HG03066 (cell line): ENCODE data around the gene HOMER1.
A peak's percentile ranks its signal among the peaks of the same experiment; 100 is the strongest.
"Not testable (repeated sequence)": the region's sequence is repeated elsewhere in the genome, so short reads cannot be mapped to it uniquely, and the experiment has no call there.

Experiments
- ATAC-seq: cut with Tn5 transposase; IDR thresholded peaks from one replicate; pipeline ENCODE4 v1.9.1; 2021; ENCODE audit warnings: low read depth; ENCODE audit not compliant: unreplicated experiment

HOMER1 gene

DNA sequence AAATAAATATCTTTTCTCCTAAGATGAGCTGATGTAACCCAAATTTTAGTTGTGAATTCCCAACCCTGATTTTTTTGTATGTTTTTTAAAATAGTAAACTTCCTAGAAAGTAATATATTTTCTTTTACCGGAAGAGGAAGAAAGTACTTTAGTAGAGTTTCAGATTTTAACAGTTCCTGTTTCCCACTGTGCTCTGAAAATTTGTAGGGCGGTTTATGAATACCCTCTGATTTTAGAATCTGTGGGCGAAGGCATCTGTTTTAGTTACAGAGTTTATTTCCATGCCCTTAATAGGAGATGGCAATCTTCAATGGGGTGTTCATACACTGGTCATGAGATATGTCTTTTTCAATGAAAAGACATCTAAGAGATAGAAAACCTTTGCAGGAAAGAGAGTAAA, 3.7 kb upstream of the HOMER1 start:
- ATAC-seq = no peak

DNA sequence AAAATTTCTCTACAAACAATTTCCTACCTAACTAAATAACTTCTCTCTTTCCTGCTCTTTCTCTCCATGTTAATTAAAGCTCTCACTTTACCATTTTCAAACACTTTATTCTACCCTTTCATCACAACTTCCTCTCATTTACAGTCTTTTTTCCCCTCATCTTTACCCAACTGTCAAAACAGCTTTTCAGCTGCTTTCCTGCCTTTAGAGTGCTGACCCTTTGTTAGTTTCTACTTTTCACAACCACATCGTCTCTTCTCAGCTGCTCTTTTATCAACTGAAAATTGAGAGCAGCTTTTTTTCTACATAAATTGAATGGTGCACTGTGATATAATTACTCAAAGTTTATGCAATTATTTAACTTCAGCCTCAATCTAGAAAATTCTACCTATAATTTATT, 3.1 kb upstream of the HOMER1 start:
- no peak for ATAC-seq

DNA sequence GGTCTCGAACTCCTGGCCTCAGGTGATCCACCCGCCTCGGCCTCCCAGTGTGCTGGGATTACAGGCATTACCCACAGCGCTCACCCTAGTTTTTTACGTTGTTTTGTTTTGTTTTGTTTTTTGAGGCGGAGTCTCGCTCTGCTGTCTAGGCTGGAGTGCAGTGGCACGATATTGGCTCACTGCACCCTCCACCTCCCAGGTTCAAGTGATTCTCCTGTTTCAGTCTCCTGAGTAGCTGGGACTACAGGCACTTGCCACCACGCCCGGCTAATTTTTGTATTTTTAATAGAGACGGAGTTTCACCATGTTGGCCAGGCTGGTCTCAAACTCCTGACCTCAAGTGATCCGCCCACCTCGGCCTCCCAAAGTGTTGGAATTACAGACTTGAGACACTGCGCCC, 2.4 kb upstream of the HOMER1 start:
- not testable (repeated sequence) for ATAC-seq

DNA sequence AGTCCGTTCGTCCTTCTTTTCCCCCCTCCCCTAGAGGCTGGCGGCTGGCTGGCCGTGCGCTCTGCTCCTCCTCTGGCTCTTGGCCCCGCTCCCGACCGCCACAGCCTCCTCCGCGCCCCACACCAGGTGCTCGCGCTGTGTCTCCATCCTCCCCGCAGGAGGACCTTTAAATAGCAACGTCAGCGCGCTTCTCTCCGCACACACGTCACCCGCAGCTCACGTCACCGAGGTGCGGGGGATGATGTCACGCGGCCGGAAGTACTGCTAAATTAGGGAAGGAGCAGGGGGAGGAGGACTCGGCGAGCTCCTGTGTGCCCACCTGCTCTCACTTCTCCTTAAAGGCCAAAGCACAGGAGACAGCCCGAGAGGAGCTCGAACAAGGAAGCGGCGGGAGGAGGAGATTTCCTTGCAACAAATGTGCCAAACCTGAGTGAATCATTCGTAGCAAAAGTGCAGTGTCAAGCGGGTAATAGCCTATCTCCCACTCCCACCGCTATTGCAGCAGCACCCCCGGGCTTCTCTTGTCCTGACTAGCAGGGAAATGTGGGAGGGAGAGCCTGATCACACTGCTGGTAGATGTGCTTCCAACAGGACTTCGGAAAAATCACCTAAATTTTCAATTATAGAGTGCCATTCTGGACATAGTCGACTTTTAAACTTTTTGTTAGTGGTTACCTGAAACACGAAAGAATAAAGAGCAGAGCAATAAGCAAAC, 614 bp upstream of the HOMER1 start:
- ATAC-seq = peak; percentile 83

DNA sequence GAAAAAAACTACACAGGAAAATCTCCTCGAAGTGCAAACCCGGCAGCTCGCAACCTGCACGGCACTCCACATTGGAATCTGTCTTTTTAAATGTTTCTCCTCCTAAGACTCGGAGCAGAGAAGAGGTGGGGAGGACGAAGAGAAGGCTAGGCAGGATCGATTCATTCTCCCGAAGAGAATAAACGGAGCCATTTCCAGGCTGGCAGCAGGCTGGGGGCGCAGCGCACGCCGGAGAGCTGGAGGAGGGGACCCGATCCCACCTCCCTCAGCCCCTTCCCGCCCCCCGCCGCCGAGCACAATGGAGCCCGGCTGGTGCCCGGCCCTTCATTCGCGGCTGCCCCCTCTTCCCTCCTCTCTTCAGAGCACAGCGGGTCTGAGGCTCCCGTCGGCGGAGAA, 628 bp downstream of the HOMER1 start:
- no peak for ATAC-seq

DNA sequence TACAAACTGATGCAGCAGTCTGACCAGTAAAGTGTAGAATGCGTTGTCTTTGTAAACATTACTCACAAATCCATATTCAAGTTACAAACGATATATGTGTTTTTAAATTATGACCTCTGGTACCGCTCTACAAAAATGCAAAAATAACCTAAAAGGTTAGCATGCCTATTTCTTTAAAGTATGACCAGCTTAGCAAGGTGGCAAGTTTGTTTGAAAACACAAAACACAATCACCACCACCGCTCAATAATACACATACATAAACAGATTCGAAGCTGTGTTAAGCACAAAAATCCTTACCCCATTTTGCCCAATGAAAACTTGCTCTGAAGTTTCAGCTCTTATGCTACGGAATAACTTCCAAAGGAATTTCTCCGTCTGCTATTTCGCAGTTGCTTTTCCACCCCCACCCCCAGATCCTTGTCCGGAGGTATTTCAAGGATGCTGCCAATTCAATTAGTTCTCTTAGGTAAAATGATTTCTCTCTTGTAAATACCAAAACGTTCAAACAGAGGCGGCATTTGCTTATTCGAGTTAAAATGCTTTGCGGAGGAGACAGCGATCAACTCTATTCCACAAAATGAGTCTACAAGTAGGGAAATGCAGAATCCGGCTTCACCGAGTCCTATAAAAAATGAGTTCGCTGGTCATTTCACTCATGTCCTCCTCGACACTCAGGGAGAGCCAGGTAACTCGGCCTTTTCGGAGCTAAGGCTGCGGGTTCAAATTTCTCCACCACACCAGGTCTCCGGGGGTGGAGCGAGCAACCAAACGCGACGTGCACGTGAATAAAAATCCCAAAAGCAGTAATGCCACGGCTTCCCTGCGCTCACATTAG, 1.2 kb downstream of the HOMER1 start:
- no peak for ATAC-seq

DNA sequence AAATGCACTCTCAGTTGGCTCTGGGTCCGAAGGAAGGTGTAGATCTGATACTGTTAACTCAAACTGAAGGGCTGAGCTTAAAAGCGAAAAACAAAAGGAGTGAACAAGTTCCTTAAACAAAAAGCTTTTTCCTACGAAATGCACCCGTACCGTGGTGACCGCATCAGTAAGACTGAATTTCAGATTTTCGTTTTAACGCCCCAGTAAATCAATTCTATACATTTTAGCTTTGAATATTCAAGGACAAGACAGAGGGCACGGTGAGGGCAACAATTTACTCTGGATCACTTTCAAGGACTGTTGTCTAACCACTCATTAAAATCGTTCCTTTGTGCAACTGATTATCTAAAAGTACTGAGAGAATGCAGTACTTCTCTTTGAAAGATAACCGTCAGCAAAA, 1.9 kb downstream of the HOMER1 start:
- ATAC-seq = no peak

DNA sequence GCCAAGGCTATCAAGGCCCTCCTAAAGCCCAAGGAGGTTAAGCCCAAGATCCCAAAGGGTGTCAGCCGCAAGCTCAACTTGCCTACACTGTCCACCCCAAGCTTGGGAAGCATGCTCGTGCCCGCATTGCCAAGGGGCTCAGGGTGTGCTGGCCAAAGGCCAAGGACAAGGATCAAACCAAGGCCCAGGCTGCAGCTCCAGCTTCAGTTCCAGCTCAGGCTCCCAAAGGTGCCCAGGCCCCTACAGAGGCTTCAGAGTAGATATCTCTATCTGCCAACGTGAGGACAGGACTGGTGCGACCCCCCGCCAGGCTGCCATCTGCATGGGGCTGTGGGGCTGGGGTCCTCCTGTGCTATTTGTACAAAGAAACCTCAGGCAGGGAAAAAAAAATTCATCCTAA, 3.3 kb downstream of the HOMER1 start:
- no peak for ATAC-seq

DNA sequence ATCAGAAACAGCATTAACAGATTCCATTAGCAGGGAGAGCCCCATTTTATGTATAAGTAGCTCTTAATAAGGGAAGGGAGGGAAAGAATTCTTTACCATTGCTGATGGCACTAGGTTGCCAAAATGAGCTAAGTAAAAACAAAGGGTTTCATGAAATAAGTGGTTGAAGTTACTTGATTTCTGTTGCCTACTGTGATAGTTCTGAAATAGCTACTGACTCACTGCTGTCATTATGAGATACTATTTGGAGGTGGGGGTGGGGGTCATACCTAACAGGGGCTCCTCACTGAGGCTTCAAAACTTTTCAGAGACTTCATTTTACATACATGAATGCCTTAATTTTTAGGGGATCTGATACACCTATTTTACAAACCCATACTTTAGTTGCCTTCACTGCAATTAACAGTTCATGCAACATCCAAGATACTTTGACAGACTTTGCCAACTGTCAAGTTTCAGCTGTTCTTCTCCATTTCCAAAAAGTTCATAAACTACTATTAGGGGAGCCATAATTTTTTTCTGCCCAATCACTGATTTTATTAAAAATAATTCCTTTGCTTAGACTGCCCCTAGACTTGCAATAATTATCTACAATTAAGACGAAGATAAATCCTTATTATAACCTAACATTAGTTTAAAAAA, 4.6 kb downstream of the HOMER1 start:
- no peak for ATAC-seq

DNA sequence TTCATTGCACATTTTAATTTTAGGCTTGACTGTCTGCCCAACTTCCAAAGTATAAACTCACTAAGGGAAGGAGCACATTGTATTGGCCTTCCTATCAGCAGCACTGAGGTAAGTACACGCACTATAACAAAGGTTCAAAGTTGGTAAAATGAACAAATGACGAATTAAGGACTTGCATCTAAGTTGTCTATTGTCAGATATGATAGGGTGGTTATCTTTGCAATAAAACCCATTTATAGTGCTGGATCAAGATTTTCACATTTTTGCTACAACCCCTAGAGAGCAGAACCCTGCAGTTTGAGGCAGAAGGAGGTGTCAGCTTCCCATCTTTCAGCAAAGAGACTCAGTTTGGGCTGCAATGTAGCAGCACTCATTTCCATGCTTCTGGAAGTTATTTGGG, 5.1 kb downstream of the HOMER1 start:
- ATAC-seq = no peak

DNA sequence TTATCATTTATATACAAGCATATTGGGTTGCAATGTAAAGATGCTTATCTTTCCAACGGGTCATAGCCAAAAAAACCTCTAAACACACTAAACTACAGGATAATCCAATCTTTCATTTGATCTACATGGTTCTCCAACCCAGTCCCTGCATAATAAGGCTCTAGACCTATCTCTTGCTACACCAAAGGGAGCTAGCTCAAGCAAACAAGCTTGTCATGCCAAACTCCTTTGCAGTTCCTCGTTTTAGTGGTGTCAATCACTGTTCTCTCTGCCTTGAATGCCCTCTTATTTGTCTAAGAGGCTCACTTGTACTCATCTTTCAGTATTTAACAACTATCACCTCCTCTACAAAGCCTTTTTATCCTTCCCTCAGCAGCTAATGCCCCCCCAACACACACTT, 5.6 kb downstream of the HOMER1 start:
- ATAC-seq = no peak

DNA sequence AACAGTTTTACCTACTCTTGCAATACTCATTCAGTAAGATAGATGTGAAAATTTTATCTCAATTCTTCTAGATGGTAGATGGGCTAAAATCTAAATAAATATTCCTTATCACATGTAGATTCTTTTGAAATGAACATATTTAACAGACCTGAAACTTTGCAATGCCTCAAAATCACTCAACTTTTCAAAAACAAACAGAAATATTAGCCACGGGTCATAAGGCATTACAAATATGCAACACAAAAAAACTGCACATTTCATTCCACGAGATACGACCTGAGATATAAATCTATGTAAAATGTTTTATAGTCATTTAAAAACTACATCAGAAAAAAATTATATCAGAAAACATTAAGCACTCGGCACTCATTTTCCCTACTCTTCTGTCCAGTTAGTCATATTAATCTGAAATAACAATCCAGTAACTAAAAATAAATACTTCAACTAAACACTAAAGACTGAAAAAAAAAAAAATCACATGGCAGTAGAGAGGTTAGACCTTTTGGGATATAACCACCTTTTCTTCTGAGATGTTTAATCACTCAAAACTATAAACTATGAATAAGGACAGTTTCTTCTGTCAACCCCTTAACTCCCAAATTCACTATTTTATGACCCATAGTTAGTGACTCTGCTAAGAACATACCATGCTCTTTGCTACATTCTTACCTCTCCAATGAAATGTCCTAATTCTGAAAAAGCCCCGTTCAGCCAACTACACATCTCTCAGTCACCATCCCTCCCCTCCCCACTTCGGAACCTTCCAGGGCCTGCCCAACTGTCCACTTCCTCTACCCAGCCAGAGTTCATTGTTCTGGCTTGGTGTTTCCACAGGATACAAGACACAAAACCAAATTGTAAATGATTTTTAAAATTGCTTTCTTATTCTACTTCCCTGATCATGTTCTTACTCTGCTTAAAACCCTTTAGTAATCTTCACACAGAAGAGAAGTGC, 6.4 kb downstream of the HOMER1 start:
- no peak for ATAC-seq

DNA sequence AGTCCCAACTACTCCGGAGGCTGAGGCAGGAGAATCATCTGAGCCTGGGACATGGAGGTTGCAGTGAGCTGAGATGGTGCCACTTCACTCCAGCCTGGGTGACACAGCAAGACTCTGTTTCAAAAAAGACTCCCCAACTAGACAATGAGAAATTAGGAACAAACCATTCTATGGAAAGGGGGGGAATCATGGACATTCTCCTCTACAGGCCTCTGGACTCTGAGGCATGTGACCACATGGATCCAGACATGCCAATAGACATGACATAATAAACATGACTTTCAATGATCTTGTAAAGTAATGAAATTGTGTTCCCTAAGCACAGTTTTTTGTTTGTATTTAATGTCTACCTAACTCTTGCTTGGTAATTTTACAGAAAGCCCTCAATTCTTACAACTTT, 8.8 kb downstream of the HOMER1 start:
- no peak for ATAC-seq

DNA sequence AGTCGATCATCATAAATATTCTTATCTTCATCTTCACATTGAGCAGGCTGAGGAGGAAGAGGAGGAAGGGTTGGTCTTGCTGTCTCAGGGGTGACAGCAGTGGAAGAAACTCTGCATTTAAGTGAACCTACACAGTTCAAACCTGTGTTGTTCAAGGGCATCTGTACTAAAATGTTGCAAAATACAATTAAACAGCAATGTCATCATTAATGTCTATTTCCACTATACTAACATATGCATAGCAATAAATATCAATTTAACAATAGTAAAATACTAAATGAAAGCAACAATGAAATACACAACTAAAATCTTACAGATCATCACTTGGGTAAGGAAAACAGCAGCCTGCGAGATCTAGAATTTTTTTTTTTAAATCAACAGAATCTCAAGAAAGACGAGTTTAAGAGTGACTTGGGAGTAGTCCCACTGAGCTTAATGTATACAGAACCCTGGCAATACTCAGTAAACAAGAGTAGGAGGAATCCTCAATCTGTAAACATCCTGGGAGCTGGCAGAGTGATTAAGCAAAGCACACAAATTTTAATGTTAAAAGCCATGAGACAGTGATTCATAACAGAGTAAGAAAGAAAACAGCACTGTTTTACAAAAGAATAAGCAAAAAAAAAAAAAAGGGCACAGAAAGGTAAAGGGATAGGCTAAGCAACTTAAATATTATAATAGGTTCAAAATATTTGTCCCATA, 10.0 kb downstream of the HOMER1 start:
- ATAC-seq = no peak

DNA sequence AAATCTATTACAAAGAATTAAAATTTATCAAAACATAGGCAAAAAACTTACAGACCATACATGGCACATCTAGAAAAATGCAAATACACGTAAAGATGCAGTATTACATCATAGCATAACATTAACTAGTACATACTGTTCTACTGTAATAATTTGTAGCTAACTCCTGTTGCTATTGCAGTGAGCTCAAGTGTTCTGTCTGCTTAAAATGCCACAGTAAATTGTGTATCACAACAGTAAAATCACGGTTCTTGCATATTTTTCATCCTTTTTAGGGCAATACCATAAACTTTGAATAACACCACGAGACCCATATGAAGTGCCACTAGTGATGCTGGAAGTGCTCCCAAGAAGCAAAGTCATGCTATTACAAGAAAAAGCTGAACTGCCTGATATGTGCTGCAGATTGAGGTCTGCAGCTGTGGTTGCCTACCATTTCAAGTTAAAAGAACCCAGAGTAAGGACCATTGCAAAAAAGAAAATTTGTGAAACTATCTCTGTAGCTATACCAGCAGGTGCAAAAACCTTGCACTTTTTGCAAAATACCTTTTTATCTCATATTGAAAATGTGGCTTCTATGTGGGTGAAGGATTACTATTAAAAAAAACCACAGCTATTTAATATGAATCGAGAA, 14.2 kb downstream of the HOMER1 start:
- ATAC-seq = no peak

DNA sequence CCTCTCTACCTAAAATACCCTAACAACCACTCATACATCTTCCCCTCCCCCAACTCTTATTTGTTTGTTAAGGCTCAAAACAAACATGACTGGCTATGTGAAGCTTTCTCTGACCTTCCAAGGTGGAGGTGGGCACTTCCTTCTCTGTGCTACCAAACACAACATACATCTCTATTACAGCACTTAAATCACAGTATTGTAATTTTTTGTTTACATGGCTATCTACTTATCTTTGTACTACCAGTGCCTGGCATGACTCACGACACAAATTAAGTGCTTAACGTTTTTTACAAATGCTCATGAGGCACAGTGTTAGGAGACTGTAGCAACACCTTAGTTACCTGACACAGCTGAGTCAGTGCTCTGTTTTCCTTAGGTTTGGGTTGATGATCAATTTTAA, 18.6 kb downstream of the HOMER1 start:
- ATAC-seq = no peak

DNA sequence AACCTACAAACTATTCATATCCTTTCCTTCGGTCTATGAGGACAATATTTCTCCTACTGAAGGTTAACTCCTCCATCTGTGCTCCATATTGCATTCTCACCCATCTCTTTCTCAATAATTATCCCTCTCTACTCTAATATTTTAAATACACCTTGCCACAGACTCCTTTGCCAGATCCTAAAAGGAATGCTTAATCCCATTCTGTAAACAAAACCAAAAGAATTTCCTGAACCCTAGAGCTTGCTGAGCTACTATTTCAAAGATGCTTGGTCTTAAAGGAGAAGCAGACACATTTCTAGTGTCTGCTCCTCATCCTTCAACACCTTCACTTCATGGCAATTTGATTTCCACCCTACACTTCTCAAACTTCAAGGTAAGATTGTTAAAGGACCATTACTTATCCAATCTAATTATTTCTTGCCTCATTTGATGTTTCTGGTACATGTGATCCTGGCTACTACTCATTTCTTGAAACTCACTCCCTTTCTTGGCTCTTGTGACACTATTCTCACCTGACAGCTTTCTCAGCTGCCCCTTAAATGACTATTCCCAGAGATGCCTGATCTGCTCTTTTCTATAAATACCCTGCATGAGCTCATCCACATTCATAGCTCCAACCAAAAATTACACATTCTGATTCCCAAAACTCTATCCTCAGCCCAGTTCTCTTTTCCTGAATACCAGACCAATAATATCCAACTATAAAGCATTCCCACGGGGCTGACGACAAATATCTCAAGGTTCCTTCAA, 20.2 kb downstream of the HOMER1 start:
- no peak for ATAC-seq

DNA sequence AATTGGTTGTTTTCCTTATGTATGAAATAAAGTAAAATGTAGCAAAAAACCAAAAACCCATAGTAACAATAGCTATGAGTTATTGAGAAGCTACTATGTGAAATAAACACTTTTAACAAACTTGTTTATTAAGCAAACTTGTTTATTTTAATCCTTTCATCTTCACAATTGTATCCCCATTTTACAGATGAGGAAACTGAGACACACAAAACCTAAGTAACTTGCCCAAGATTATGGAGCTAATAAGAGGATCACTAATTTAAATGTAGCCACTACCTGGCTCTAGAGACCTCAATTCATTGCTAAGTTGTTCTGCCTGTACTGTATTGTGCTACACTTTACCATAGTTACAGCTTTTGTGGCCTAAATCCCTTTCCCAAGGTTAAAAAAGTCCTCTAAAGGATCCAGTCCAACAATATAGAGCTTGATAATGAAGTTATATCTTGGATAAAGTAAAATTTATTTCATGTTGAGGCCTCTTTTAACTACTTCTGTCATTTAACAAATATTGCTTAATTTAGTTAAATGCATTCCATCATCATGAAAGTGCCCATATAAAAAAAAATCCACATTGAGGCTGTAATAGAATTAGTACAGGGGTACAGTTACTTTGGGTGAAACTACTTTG, 22.1 kb downstream of the HOMER1 start:
- no peak for ATAC-seq
